C4-2B (cell line): ENCODE results near the gene RAB42.

Source experiments
- CTCF ChIP-seq: fragments of 450-650 bp; conservative IDR thresholded peaks from 2 replicates; pipeline ENCODE4 v1.5.1; 2017; ENCODE audit warnings: mild to moderate bottlenecking
- ZFX ChIP-seq: fragments of 450-650 bp; IDR thresholded peaks from 2 replicates; pipeline ENCODE4 v1.6.1; 2017

GRCh38 chr1:28631713-28632112, 39.6 kb downstream of the RAB42 start:
- TF ChIP-seq CTCF (no peak), ZFX (no peak)
